ENCODE results near the gene MRPL24.
A peak's percentile ranks its signal among the peaks of the same experiment; 100 is the strongest.

Gene MRPL24

DNA sequence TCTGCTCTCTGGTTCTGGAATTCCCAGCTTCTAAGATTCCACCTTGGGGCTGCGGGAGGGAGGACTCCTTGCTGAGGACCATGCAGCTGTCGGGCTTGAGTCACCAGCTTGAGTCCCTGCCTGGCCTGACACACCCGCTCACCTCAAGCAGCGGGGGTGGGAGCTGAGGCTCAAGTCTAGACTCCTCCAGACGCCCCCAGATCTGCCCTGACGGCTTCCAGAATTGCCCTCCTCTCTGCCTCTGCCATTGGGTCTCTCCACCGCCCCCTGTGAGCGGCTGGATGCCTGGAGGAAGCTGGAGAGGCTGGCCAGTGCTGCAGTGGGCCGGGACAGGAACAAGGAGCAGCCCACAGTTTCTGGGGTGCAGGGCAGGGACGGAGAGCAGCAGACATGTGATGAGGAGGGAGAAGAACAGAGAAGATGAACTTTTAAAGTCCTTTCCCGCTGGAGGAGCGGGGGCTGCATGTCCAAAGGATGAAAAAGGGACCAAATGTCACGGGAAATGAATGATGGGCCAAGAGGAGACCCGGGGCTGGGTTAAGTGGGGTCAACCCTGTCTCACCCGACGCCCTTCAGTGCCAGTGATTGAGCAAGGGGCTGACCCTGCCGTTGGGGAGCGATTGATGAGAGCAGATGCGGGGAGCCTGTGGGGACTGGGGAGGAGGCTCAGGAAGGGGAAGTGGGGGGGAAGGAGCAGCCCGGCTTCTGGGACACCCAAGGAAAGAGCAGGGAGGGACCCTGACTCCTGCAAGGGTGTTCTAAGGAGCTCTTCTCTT is 49.0 kb downstream of the MRPL24 start:
- DNase-seq: no peak

DNA sequence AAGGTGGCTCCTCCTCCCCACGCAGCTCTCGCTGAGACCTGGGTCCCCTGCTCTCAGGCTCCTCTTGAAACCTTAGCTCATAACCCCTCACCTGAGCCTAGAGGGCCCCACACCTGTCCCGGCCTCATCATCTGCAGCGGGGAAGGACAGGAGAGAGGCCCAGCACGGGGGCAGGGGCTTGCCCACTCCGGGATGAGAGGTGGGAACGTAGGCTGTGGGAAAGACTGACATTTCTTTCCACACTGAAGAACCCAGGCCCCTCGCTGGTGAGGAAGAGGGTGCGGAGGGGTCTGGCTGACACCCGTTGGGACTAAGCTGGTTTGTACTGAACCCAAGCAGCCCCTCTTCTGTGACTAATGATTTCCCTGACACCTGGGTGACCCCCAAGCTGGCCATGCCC is 49.7 kb downstream of the MRPL24 start:
- no peak for DNase-seq

DNA sequence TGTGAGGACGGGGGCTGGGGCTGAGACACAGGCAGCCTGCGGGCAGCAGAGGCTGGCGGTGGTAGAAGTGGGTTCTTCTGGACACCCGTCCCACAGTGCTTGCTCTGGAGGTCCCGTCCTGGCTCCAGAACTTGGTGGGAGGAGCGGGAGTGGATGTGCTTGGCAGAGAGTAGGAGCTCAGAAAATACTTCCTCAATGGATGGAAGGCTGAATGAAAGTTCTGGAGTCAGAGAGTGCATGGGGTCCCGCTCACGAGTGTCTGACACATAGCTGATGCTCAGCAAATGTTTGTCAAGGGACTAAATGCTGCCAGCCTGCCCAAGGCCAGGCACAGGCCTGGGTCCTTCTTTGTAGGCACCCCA is 50.2 kb downstream of the MRPL24 start:
- no peak for DNase-seq

DNA sequence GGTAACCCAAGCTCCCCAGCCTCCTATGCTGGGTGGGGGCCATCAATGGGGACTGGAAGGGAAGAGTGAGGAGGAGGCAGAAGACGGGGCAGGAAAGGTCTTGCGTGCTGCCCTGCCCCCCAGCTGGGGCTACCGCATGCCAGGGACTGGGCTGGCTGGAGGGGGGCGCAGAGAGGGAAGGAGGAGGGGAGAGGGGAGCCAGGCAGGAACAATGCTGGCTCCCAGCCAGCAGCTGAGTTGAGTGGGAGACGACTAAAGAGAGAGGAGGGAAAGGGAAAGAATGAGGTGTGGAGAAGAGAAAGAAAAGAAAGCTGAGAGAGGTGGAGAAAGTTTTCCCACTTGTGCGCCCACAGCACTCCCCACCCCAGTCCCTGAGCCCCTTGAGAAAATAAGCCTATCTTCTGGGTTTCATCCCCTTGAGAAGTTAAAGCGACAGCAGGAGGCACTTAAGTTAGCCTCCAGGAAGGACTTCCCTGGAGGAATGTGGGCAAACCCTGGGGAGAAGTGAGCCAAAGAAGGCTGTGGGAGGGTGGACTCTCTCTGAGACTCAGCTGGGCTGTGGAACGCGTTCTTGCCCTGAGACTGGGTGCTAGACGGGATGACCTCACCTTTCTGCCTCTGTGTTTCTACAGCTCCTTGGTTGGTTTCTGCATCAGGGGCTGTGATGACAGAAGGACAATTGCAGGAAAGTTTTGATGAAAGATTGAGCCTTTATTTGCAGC is 50.8 kb downstream of the MRPL24 start:
- DNase-seq: no peak

DNA sequence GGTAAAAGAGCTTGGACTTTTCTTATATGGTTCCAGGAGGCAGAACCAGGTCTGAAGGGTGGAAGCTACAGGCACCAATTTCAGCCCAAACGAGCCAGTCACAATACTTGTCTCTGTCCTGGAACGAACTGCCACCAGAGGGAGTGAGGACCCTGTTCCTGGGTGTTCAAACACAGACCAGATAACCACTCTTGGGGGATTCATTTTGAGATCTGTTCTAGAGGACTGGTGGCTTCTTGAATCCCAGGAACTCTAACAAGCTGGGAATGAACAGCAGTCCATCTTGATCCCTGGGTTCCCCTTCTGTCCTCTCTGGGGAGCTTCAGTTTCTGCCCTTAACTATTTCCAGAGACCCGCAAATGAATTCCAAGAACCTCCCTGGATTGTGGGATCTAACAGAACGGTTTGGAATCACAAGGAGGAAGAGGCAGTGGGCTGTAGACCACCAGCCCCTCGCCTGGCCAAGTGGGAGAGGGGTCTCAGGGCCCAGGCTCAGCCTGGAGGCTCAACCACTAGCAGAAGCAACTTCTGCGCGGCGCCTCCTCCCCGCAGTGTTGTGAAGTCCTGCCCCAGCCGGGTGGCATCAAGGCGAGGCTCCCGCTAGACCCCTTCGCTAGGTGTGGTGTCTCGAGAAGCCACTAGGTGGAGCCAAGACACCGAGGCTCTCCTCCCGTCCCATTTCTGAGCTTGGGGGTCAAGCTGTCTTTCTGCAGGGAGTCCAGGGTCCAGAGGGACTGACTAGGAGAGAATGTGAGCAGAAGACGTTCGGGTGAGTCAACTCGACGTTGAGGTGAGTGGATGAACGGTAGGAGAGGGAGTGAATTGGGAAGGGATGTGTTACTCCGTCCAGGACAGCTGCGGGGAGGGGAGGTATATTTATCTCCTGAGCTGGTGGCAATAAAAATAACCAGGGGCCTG is 51.6 kb downstream of the MRPL24 start:
- peak; percentile 88 to 98 for DNase-seq
